ENCODE data around the gene CBARP.

CBARP gene

DNA sequence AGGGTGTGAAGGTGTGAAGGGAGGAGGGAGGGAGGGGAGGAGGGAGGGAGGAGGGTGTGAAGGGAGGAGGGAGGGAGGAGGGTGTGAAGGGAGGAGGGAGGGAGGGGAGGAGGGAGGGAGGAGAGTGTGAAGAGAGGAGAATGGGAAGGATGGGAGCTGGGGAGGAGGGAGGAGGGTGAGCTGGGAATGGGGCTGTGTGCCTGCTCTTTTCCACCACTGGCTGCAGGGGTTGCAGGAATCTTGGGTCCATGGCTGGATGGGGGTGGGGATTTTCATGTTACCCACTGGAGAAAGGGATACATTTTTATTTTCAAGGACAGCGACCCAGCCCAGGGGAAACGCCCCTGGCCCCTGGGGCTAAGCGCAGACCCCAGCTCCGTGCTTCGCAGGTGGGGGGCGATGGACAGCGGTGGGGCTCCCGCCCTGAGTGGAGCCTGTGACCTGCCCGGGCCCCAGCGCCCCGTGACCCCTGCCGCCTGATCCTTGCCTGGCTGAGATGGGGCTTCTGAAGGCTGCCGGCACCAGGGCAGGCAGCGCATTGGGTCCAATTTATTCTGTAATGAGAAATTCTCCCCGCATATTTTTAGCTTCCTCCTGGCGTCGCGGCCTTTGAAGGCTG is 44.9 kb upstream of the CBARP start:
- H3K4me3 ChIP-seq, result no peak overlapping the region
- H3K9me3 ChIP-seq (ENCODE audit: low read depth, low read length), result no peaks in the 10 kb centered on the region
- DNase-seq (ENCODE audit: low read depth, low spot score), result no peak
- no peak overlapping the region for H3K27ac ChIP-seq
- no peak overlapping the region for H3K9ac ChIP-seq (ENCODE audit: insufficient read length)
- no peaks in the 10 kb centered on the region for H3K36me3 ChIP-seq (ENCODE audit: insufficient read depth, low read length)
- TF ChIP-seq POLR2AphosphoS5 (IDR thresholded peaks at IDR 0.05; ENCODE audit: borderline replicate concordance, low read depth, low read length) (no peak), EZH2 (IDR thresholded peaks at IDR 0.05) (no peak), FOXP2 (optimal IDR thresholded peaks at IDR 0.05; ENCODE audit: control extremely low read depth, extremely low read length, insufficient read depth) (no peak)

DNA sequence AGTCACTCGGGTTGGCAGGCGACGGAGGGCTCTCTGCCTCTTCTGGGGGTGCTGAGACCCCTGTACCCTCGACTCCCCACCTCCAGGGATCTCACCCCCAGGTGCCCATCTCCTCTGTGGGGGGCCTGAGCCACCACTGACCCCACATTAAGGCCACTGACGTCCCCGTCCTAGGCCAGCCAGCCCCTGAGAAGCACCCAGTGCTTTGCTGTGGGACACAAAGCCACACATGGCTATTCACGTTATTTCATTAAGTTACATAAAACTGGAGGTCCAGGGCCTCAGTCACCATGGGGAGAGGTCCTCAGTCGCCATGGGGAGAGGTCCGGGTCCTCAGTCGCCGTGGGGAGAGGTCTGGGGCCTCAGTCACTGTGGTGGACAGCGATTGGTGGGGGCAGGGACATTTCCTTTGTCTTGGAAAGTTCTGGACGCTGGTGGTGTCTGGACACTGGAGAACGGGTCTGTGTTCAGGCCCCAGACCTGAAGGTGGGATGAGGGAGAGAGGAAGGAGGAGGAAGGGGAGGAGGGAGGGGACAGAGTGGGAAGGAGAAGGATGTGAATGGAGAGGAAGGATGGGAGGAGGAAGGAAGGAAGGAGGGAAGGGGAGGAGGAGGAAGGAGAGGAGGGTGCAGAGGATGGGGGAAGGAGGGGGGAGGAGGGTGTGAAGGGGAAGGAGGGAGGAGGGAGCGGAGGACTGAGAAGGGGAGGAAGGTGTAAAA is 43.9 kb upstream of the CBARP start:
- H3K36me3 ChIP-seq (ENCODE audit: insufficient read depth, low read length), result no peaks in the 10 kb centered on the region

DNA sequence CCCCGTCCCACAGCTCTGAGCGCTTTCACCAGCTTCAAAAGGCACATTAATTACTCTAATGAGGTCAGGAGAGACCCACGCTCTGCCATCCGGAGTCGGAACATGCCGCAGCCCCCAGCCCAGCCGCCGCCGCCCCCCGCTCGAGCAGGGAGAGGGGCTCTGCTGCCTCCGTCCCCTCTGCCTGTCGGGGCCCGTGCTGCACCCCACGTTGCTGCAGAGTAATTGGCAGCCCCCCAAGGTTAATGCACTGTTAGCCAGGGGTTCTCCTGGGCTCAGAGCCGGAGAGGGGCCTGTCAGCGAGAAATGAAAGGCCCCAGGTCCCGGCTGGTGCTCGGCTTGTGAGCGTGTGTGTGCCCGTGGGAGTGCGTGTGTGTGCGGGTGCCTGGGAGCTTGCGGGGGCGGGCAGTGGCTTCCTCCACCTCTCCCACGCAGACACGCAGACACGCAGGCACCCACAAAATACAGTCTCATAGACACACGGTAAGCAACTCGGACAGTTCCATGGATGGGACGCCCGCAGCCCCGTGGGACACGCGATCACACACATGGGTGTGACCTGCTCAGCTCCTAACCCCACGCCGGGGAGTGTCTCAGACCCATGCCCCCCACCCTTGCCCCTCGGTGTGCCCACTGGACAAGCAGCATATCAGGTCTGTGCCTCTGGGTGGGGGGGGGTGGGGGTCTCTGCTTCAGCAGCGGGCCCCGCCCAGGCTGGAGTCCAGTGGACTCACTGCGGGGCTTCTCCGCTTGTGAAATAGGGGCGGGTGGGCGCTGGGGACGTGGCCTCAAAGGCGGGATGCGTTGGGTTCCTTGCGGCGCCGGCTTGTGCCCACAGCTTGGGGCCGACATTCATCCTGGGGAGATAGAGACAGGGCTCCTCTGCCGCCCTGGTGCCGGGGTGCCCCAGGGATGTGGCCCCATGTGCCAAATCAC is 43.1 kb upstream of the CBARP start:
- H3K9me3 ChIP-seq (ENCODE audit: low read depth, low read length), result no peaks in the 10 kb centered on the region
- DNase-seq (ENCODE audit: low read depth, low spot score), result no peak
- H3K9ac ChIP-seq (ENCODE audit: insufficient read length), result no peak overlapping the region
- no peak overlapping the region for H3K4me3 ChIP-seq
- H3K27ac ChIP-seq, result no peak overlapping the region
- no peak for TF ChIP-seq FOXP2 (optimal IDR thresholded peaks at IDR 0.05; ENCODE audit: control extremely low read depth, extremely low read length, insufficient read depth)
- no peak; the same call in 1 of the 2 replicates for TF ChIP-seq POLR2AphosphoS5 (IDR thresholded peaks at IDR 0.05; ENCODE audit: borderline replicate concordance, low read depth, low read length)
- no peak for TF ChIP-seq EZH2 (IDR thresholded peaks at IDR 0.05)
- H3K36me3 ChIP-seq (ENCODE audit: insufficient read depth, low read length), result no peaks in the 10 kb centered on the region

More for the DNA sequence above, 43.9 kb upstream of the CBARP start:
- Histone ChIP-seq H3K4me3 (no peak overlapping the region), H3K27ac (no peak overlapping the region), H3K9me3 (ENCODE audit: low read depth, low read length) (no peaks in the 10 kb centered on the region), H3K9ac (ENCODE audit: insufficient read length) (no peak overlapping the region)
- no peak for DNase-seq (ENCODE audit: low read depth, low spot score)
- TF ChIP-seq FOXP2 (optimal IDR thresholded peaks at IDR 0.05; ENCODE audit: control extremely low read depth, extremely low read length, insufficient read depth) (no peak), EZH2 (IDR thresholded peaks at IDR 0.05) (no peak), POLR2AphosphoS5 (IDR thresholded peaks at IDR 0.05; ENCODE audit: borderline replicate concordance, low read depth, low read length) (no peak)

DNA sequence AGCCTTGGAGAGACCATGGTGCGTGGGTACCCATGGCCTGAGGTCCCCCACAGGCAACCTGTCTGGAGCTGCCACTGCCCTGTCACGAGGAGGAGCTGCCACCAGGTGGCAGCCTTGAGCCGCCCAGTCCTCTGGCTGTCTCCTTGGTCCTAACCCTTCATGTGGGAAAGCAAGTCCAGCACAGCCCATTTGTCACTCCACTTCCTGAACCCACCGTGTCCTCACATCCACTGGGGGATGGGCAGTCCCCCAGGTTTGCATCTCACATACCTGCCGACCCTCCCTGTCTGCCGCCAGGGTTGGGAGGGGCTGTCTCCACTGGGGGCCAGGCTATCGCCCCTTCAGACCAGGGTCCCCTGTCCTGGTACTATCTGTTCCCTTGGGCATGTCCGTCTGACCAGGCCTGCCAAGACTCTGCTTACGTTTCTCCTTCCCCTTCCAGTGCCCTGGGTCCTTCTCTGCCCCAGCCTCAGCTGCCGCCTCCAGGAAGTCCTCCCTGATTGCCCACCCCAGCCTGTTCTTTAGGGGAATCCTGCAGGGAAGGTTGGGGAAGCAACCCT is 42.1 kb upstream of the CBARP start:
- Histone ChIP-seq H3K9me3 (ENCODE audit: low read depth, low read length) (no peaks in the 10 kb centered on the region), H3K27ac (no peak overlapping the region), H3K9ac (ENCODE audit: insufficient read length) (no peak overlapping the region), H3K36me3 (ENCODE audit: insufficient read depth, low read length) (peaks cover 2% of the 10 kb centered on the region; the same call in 1 of the 2 replicates), H3K4me3 (no peak overlapping the region)
- DNase-seq (ENCODE audit: low read depth, low spot score), result no peak
- TF ChIP-seq POLR2AphosphoS5 (IDR thresholded peaks at IDR 0.05; ENCODE audit: borderline replicate concordance, low read depth, low read length) (peak; percentile 9; the same call in 1 of the 2 replicates), EZH2 (IDR thresholded peaks at IDR 0.05) (no peak), FOXP2 (optimal IDR thresholded peaks at IDR 0.05; ENCODE audit: control extremely low read depth, extremely low read length, insufficient read depth) (no peak)

DNA sequence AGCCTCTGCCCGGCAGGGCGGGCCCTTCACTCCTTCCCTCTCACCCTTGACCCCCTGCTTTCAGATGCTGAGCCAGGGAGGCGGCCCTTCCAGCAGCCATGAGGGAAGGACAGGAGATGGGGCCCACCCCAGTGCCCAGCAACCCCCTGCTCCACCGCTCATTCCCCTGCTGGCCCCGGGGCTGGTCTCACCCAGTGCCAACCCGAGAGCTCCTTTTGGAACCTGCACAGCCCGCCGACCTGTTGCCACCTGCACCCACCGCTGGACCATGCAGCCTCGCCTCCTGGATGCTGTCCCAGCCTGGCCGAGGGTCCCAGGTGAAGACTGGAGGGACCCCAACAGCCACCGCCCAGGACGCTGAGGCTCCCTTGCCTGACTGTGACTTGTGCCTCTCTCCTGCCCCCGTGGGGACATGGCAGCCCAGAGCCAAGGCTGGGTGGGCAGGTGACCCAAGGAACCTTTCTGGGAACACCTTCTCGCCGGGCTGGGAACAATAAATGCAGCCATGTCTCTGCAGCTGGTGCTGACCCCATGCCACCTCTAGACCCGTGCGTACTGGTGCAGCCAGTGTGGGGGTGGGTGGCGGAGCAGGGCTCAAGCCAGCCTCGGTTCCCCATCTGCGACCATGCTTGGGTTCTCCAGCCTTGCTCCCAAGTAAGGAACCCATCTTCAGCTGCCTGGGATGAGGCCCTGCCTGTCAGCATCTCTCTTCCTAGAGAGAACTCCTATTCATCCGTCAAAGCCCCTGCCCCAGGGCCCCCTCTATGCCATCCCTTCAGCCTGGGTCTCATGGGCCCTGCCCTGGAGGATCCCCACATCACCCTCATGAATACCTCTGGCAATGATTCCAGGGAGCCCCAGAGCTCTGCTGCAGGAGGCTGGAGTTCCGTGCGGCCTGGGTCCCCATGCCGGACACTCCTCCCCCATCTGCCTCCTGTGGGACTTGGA is 41.2 kb upstream of the CBARP start:
- Histone ChIP-seq H3K9me3 (ENCODE audit: low read depth, low read length) (no peaks in the 10 kb centered on the region), H3K4me3 (no peak overlapping the region)

DNA sequence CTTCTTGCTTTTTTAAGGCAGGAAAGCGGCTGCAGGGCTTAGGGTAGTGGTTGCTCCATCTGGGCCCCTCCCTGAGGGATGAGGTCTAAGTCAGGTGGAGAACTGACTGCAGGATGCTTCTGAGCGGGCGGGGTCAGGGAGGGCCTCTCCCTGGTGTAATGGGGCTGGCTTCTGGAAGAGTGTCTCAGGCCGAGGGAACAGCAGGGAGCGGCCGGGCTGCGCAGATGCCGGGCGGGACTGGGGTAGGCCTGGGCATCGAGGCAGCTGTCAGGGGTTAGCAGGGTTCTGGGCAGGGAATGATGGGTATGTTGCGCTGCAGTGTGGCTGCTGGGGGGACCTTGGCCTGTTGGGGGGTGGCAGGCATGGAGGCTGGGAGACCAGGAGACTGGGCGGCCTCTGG is 40.3 kb upstream of the CBARP start:
- no peak overlapping the region for H3K9ac ChIP-seq (ENCODE audit: insufficient read length)
- no peak overlapping the region for H3K27ac ChIP-seq
- no peak overlapping the region for H3K4me3 ChIP-seq
- H3K36me3 ChIP-seq (ENCODE audit: insufficient read depth, low read length), result peaks cover 20% of the 10 kb centered on the region
- H3K9me3 ChIP-seq (ENCODE audit: low read depth, low read length), result no peaks in the 10 kb centered on the region
- TF ChIP-seq POLR2AphosphoS5 (IDR thresholded peaks at IDR 0.05; ENCODE audit: borderline replicate concordance, low read depth, low read length), result no peak
- DNase-seq (ENCODE audit: low read depth, low spot score), result no peak

More for the DNA sequence above, 41.2 kb upstream of the CBARP start:
- Histone ChIP-seq H3K9ac (ENCODE audit: insufficient read length) (no peak overlapping the region), H3K27ac (no peak overlapping the region), H3K36me3 (ENCODE audit: insufficient read depth, low read length) (peaks cover 11% of the 10 kb centered on the region)
- DNase-seq (ENCODE audit: low read depth, low spot score), result no peak
- TF ChIP-seq FOXP2 (optimal IDR thresholded peaks at IDR 0.05; ENCODE audit: control extremely low read depth, extremely low read length, insufficient read depth), result no peak
- no peak for TF ChIP-seq POLR2AphosphoS5 (IDR thresholded peaks at IDR 0.05; ENCODE audit: borderline replicate concordance, low read depth, low read length)
- no peak for TF ChIP-seq EZH2 (IDR thresholded peaks at IDR 0.05)

DNA sequence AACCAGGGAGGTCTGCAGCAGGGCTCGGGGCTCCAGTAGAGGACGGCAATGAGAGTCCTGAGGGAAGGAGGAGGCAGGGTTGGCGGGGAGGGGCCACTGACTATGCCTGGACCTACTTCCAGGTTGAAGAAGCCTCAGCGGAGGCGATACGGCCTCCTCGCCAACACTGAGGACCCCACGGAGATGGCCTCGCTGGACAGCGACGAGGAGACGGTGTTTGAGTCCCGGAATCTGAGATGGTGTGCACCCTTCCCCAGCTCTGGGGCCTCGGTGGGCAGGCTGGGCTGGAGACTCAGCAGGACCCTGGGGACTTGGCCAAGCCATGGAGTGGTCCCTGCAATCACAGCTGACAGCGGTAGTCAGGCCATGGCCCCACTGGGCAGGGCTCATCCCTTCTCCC is 39.3 kb upstream of the CBARP start:
- peaks cover 30% of the 10 kb centered on the region for H3K36me3 ChIP-seq (ENCODE audit: insufficient read depth, low read length)
- no peak overlapping the region for H3K4me3 ChIP-seq
- TF ChIP-seq FOXP2 (optimal IDR thresholded peaks at IDR 0.05; ENCODE audit: control extremely low read depth, extremely low read length, insufficient read depth), result no peak
- TF ChIP-seq POLR2AphosphoS5 (IDR thresholded peaks at IDR 0.05; ENCODE audit: borderline replicate concordance, low read depth, low read length), result no peak
- no peak for TF ChIP-seq EZH2 (IDR thresholded peaks at IDR 0.05)
- no peak overlapping the region for H3K27ac ChIP-seq
- H3K9ac ChIP-seq (ENCODE audit: insufficient read length), result no peak overlapping the region
- H3K9me3 ChIP-seq (ENCODE audit: low read depth, low read length), result no peaks in the 10 kb centered on the region
- DNase-seq (ENCODE audit: low read depth, low spot score), result no peak
